Smooth muscle cell (in vitro differentiated cells): ENCODE data around the gene TRUB1. TPM values are rescaled to one million over a fixed set of nuclear protein-coding genes. Genes with fewer than 3 reads are reported as not detected.

Source experiments
- DNase-seq: peaks from one replicate; lab custom pipeline; 2025; ENCODE audit not compliant: unreplicated experiment; lab: John Stamatoyannopoulos, UW
- H2AFZ ChIP-seq: fragments of 200-600 bp; sonication (generic); 2 replicates; pipeline ENCODE4 v1.6.0; 2016; ENCODE audit warnings: antibody characterized with exemption, low read depth, mild to moderate bottlenecking
- H3F3A ChIP-seq: fragments of 200-600 bp; sonication (generic); 2 replicates; pipeline ENCODE4 v1.6.0; 2017; ENCODE audit warnings: antibody characterized with exemption, low read depth
- H3K27ac ChIP-seq: fragments of 200-600 bp; sonication (generic); 2 replicates; pipeline ENCODE4 v1.5.1; 2016; ENCODE audit warnings: low read depth, mild to moderate bottlenecking
- H3K27me3 ChIP-seq: fragments of 200-600 bp; sonication (generic); 2 replicates; pipeline ENCODE4 v1.6.1; 2016; ENCODE audit warnings: low read depth, mild to moderate bottlenecking
- H3K36me3 ChIP-seq: fragments of 200-600 bp; sonication (generic); 2 replicates; pipeline ENCODE4 v1.5.1; 2016; ENCODE audit warnings: low read depth
- H3K4me1 ChIP-seq: fragments of 200-600 bp; sonication (generic); 2 replicates; pipeline ENCODE4 v1.5.1; 2016; ENCODE audit warnings: low read depth
- H3K4me2 ChIP-seq: fragments of 200-600 bp; sonication (generic); 2 replicates; pipeline ENCODE4 v1.6.0; 2016; ENCODE audit warnings: mild to moderate bottlenecking
- H3K4me3 ChIP-seq: fragments of 200-600 bp; sonication (generic); 2 replicates; pipeline ENCODE4 v1.5.1; 2016; ENCODE audit warnings: mild to moderate bottlenecking
- H3K79me2 ChIP-seq: fragments of 200-600 bp; sonication (generic); 2 replicates; pipeline ENCODE4 v1.6.0; 2016; ENCODE audit warnings: low read depth, mild to moderate bottlenecking
- H3K9ac ChIP-seq: fragments of 200-600 bp; sonication (generic); 2 replicates; pipeline ENCODE4 v1.6.0; 2016; ENCODE audit warnings: low read depth
- H3K9me3 ChIP-seq: fragments of 200-600 bp; sonication (generic); replicated peaks from 2 replicates; pipeline ENCODE4 v1.5.1; 2016; ENCODE audit warnings: low read depth
- H4K20me1 ChIP-seq: fragments of 200-600 bp; sonication (generic); 2 replicates; pipeline ENCODE4 v1.6.0; 2016; ENCODE audit warnings: low read depth
- WGBS: methylation state at CpG from one replicate; pipeline ENCODE4 v1.1.7; 2016; ENCODE audit warnings: low lambda C conversion rate; 5-methylcytosine and 5-hydroxymethylcytosine counted together
- polyA plus RNA-seq: library from polyadenylated mRNA; unstranded; fragments of >200 nt; fragmentation: Nextera tagmentation; extraction: Ambion mirVana; gene quantifications from 2 replicates; pipeline ENCODE4 v1.2.1, GENCODE V29; 2016
- total RNA-seq: library from RNA; depleted of rRNA; stranded (reverse); fragments of >200 nt; gene quantifications from 2 replicates; pipeline ENCODE4 v1.2.3, GENCODE V29; 2014
- TF ChIP-seq, protein P1 (sequence below): fragments of 200-600 bp; sonication (generic); IDR thresholded peaks from 2 replicates; pipeline ENCODE4 v1.5.1; 2017; ENCODE audit warnings: borderline replicate concordance, mild to moderate bottlenecking, antibody characterized with exemption; ENCODE audit not compliant: insufficient read depth, poor library complexity, severe bottlenecking

The TRUB1 gene
- total and polyA plus RNA-seq, 2 experiments from 2014 or later: 10.8 to 25.4 TPM

GRCh38 chr10:114905450-114905849 lies 32.5 kb upstream of the TRUB1 start:
- H3K9me3 ChIP-seq: no peaks in the 10 kb centered on the region
- TF ChIP-seq, protein P1, sequence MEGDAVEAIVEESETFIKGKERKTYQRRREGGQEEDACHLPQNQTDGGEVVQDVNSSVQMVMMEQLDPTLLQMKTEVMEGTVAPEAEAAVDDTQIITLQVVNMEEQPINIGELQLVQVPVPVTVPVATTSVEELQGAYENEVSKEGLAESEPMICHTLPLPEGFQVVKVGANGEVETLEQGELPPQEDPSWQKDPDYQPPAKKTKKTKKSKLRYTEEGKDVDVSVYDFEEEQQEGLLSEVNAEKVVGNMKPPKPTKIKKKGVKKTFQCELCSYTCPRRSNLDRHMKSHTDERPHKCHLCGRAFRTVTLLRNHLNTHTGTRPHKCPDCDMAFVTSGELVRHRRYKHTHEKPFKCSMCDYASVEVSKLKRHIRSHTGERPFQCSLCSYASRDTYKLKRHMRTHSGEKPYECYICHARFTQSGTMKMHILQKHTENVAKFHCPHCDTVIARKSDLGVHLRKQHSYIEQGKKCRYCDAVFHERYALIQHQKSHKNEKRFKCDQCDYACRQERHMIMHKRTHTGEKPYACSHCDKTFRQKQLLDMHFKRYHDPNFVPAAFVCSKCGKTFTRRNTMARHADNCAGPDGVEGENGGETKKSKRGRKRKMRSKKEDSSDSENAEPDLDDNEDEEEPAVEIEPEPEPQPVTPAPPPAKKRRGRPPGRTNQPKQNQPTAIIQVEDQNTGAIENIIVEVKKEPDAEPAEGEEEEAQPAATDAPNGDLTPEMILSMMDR: no peak
- H3K36me3 ChIP-seq: no peaks in the 10 kb centered on the region
- no peaks in the 10 kb centered on the region for H3K27me3 ChIP-seq
- H3K9ac ChIP-seq: no peak overlapping the region
- H3K4me1 ChIP-seq: peaks cover 17% of the 10 kb centered on the region
- peak overlapping the region; percentile 27 for H3K4me2 ChIP-seq
- no peak overlapping the region for H2AFZ ChIP-seq
- H3K79me2 ChIP-seq: no peaks in the 10 kb centered on the region
- no peaks in the 10 kb centered on the region for H4K20me1 ChIP-seq
- peaks cover 3% of the 10 kb centered on the region for H3F3A ChIP-seq
- no peak overlapping the region for H3K4me3 ChIP-seq
- no peak for DNase-seq
- H3K27ac ChIP-seq: no peak overlapping the region

DNA sequence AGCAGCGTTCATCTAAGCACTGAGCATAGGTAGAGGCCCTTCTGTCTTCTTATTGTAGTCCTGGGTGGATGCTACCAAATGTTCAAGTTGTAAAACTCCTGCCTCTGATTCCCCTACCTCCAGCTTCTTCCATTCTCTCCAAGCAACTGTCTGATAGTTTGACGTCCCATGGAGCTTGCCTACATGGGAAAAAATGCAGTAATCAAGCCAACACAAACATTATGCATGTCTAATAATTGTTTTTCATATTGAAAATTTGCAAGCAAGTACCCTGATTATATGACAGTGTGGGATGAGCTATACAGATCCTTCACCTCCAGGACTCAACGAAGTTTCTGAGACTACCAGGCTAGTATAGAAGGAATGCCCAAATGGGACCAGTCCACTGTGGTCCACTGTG lies 31.0 kb upstream of the TRUB1 start:
- TF ChIP-seq, protein P1: no peak
- H3K27ac ChIP-seq: no peak overlapping the region
- no peaks in the 10 kb centered on the region for H3K36me3 ChIP-seq
- DNase-seq: no peak
- H3K4me2 ChIP-seq: no peak overlapping the region
- H3K79me2 ChIP-seq: no peaks in the 10 kb centered on the region
- no peaks in the 10 kb centered on the region for H3K27me3 ChIP-seq
- peaks cover 17% of the 10 kb centered on the region for H3K4me1 ChIP-seq
- H4K20me1 ChIP-seq: no peaks in the 10 kb centered on the region
- H2AFZ ChIP-seq: no peak overlapping the region
- no peak overlapping the region for H3K9ac ChIP-seq
- H3F3A ChIP-seq: peaks cover 3% of the 10 kb centered on the region
- no peaks in the 10 kb centered on the region for H3K9me3 ChIP-seq
- H3K4me3 ChIP-seq: no peak overlapping the region
- 91% methylated on average over 3 of the region's 3 CpGs for WGBS

- Histone ChIP-seq H3F3A (peaks cover 3% of the 10 kb centered on the region), H3K36me3 (no peaks in the 10 kb centered on the region), H3K4me2 (no peak overlapping the region), H3K9ac (no peak overlapping the region), H3K27me3 (no peaks in the 10 kb centered on the region), H2AFZ (no peak overlapping the region), H4K20me1 (no peaks in the 10 kb centered on the region), H3K4me1 (peaks cover 13% of the 10 kb centered on the region), H3K4me3 (no peak overlapping the region), H3K9me3 (no peaks in the 10 kb centered on the region), H3K79me2 (no peaks in the 10 kb centered on the region), H3K27ac (no peak overlapping the region)
- TF ChIP-seq, protein P1: no peak
- no peak for DNase-seq
- WGBS: 94% methylated on average over 5 of the region's 5 CpGs
Observed at GRCh38 chr10:114908896-114909295, 29.1 kb upstream of the TRUB1 start.

GRCh38 chr10:114911052-114911711 lies 26.8 kb upstream of the TRUB1 start:
- peaks cover 24% of the 10 kb centered on the region for H3K4me1 ChIP-seq
- no peaks in the 10 kb centered on the region for H3K9me3 ChIP-seq
- no peaks in the 10 kb centered on the region for H3K36me3 ChIP-seq
- H2AFZ ChIP-seq: no peak overlapping the region
- DNase-seq: no peak
- TF ChIP-seq, protein P1: no peak
- no peaks in the 10 kb centered on the region for H3K79me2 ChIP-seq
- H3K27me3 ChIP-seq: no peaks in the 10 kb centered on the region
- H3K4me2 ChIP-seq: no peak overlapping the region
- 67% methylated on average over 4 of the region's 4 CpGs for WGBS
- H4K20me1 ChIP-seq: no peaks in the 10 kb centered on the region
- H3K9ac ChIP-seq: no peak overlapping the region
- no peak overlapping the region for H3K27ac ChIP-seq
- no peaks in the 10 kb centered on the region for H3F3A ChIP-seq
- no peak overlapping the region for H3K4me3 ChIP-seq
